HepG2 (cell line): Measurements from ENCODE around the gene THADA. TPM values are rescaled to one million over a fixed set of nuclear protein-coding genes. Genes with fewer than 3 reads are reported as not detected.
A peak's percentile ranks its signal among the peaks of the same experiment; 100 is the strongest.

Experiments used
- CBFB ChIP-seq: sonication (generic); formaldehyde crosslinking; IDR thresholded peaks from 2 replicates; pipeline ENCODE4 v1.4.0; 2020; ENCODE audit warnings: missing genetic modification reagents
- FIP1L1 ChIP-seq: fragments of 200-400 bp; formaldehyde crosslinking; IDR thresholded peaks from 2 replicates; pipeline ENCODE4 v1.6.1; 2018; ENCODE audit warnings: low read depth, mild to moderate bottlenecking, low read length, moderate library complexity, borderline replicate concordance; ENCODE audit not compliant: insufficient read depth
- PHB2 ChIP-seq: fragments of 450-650 bp; IDR thresholded peaks from 2 replicates; pipeline ENCODE4 v1.6.1; 2018; ENCODE audit not compliant: partially characterized antibody
- POLR2AphosphoS5 ChIP-seq: IDR thresholded peaks from 2 replicates; pipeline ENCODE4 v1.6.1; 2012; ENCODE audit warnings: low read depth, low read length
- SP2 ChIP-seq: sonication (generic); formaldehyde crosslinking; IDR thresholded peaks from 2 replicates; pipeline ENCODE4 v1.5.1; 2020; ENCODE audit warnings: mild to moderate bottlenecking, missing genetic modification reagents
- ZNF670 ChIP-seq: sonication (generic); formaldehyde crosslinking; IDR thresholded peaks from 2 replicates; pipeline ENCODE4 v1.8.0; 2022; ENCODE audit warnings: mild to moderate bottlenecking, missing genetic modification reagents, borderline replicate concordance
- polyA plus RNA-seq, 8 experiments: library from polyadenylated mRNA; depleted of rRNA in 3 of 8; stranded (reverse) in 7 of 8; unstranded in 1 of 8; fragments of >200 nt; fragmentation: Illumina TruSeq in 4 of 8; extraction: Trizol in 4 of 8; gene quantifications; 2 replicates each; pipeline versions ENCODE4 v1.2.1 to v1.2.3, GENCODE V29; 2011 to 2016; ENCODE audit warnings: low read depth in 4 of 8, missing spikeins in 1 of 8, mixed read lengths in 1 of 8; ENCODE audit not compliant: insufficient read depth in 1 of 8
- total RNA-seq, 5 experiments: library from RNA; depleted of rRNA; stranded (reverse); fragments of >200 nt; fragmentation: Illumina TruSeq; extraction: Trizol; gene quantifications; 2 replicates each; pipeline ENCODE4 v1.2.3, GENCODE V29; 2016; ENCODE audit warnings: low read depth in 1 of 5
- TF ChIP-seq, protein P1 (sequence below): sonication (generic); formaldehyde crosslinking; IDR thresholded peaks from 2 replicates; pipeline ENCODE4 v1.4.0; 2020; ENCODE audit warnings: missing genetic modification reagents, borderline replicate concordance
- TF ChIP-seq, protein P2 (sequence below): sonication (generic); formaldehyde crosslinking; IDR thresholded peaks from 2 replicates; pipeline ENCODE4 v1.4.0; 2020; ENCODE audit warnings: missing genetic modification reagents
- TF ChIP-seq, protein P3 (sequence below): IDR thresholded peaks from 2 replicates; pipeline ENCODE4 v1.4.0; 2020; ENCODE audit warnings: mild to moderate bottlenecking, missing genetic modification reagents
- TF ChIP-seq, protein P4 (sequence below): sonication (generic); formaldehyde crosslinking; IDR thresholded peaks from 2 replicates; pipeline ENCODE4 v1.8.0; 2022; ENCODE audit warnings: mild to moderate bottlenecking, missing genetic modification reagents; ENCODE audit not compliant: insufficient replicate concordance
- TF ChIP-seq, protein P5 (sequence below), 2 experiments: sonication (generic) in 1 of 2; formaldehyde crosslinking in 1 of 2; IDR thresholded peaks; 2 replicates each; pipeline versions ENCODE4 v1.4.0 to v1.6.1; 2018 to 2020; ENCODE audit warnings: missing genetic modification reagents in 2 of 2, borderline replicate concordance in 1 of 2, low read depth in 1 of 2, mild to moderate bottlenecking in 1 of 2, missing biosample characterization in 1 of 2

The THADA gene
- total and polyA plus RNA-seq, 2 of the 13 experiments (the other 11 are each of a cell fraction or from before 2014, with no cell fraction given) = 12.7 to 21.7 TPM

DNA sequence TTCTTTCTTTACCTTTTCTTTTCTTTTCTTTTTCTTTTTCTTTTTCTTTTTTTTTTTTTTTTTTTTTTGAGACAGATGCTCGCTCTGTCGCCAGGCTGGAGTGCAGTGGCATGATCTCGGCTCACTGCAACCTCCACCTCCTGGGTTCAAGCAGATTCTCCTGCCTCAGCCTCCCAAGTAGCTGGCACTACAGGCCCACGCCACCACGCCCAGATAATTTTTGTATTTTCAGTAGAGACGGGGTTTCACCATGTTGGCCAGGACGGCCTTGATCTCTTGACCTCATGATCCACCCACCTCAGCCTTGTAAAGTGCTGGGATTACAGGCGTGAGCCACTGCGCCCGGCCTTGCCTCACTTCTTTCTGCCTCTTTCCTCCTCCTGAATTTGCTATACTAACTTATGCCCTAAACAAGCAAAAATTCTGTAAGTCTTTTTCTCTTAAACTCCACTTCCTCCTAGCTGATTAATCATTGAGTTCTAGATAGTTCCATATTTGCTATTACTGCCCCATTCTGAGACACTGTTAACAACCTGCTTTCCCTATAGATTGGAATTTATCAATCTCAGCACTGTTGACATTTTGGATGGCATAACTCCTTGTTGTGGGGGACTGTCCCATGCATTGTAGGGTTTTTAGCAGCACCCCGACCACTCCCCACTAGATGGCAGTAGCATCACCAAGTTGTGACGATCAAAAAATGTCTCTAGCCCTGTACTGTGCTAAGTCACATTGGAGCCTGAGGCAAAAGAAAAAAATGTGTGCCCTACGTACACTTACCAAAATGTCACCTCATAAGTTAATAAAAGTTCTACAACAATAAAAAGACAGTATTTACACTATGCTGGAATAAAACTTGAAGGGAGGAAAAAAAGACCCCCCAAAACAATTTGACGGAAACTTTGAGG is 16.4 kb upstream of the THADA start (continued):
- TF ChIP-seq, protein P1, sequence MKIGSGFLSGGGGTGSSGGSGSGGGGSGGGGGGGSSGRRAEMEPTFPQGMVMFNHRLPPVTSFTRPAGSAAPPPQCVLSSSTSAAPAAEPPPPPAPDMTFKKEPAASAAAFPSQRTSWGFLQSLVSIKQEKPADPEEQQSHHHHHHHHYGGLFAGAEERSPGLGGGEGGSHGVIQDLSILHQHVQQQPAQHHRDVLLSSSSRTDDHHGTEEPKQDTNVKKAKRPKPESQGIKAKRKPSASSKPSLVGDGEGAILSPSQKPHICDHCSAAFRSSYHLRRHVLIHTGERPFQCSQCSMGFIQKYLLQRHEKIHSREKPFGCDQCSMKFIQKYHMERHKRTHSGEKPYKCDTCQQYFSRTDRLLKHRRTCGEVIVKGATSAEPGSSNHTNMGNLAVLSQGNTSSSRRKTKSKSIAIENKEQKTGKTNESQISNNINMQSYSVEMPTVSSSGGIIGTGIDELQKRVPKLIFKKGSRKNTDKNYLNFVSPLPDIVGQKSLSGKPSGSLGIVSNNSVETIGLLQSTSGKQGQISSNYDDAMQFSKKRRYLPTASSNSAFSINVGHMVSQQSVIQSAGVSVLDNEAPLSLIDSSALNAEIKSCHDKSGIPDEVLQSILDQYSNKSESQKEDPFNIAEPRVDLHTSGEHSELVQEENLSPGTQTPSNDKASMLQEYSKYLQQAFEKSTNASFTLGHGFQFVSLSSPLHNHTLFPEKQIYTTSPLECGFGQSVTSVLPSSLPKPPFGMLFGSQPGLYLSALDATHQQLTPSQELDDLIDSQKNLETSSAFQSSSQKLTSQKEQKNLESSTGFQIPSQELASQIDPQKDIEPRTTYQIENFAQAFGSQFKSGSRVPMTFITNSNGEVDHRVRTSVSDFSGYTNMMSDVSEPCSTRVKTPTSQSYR (CRISPR knock-in tag) = no peak
- TF ChIP-seq, protein P2, sequence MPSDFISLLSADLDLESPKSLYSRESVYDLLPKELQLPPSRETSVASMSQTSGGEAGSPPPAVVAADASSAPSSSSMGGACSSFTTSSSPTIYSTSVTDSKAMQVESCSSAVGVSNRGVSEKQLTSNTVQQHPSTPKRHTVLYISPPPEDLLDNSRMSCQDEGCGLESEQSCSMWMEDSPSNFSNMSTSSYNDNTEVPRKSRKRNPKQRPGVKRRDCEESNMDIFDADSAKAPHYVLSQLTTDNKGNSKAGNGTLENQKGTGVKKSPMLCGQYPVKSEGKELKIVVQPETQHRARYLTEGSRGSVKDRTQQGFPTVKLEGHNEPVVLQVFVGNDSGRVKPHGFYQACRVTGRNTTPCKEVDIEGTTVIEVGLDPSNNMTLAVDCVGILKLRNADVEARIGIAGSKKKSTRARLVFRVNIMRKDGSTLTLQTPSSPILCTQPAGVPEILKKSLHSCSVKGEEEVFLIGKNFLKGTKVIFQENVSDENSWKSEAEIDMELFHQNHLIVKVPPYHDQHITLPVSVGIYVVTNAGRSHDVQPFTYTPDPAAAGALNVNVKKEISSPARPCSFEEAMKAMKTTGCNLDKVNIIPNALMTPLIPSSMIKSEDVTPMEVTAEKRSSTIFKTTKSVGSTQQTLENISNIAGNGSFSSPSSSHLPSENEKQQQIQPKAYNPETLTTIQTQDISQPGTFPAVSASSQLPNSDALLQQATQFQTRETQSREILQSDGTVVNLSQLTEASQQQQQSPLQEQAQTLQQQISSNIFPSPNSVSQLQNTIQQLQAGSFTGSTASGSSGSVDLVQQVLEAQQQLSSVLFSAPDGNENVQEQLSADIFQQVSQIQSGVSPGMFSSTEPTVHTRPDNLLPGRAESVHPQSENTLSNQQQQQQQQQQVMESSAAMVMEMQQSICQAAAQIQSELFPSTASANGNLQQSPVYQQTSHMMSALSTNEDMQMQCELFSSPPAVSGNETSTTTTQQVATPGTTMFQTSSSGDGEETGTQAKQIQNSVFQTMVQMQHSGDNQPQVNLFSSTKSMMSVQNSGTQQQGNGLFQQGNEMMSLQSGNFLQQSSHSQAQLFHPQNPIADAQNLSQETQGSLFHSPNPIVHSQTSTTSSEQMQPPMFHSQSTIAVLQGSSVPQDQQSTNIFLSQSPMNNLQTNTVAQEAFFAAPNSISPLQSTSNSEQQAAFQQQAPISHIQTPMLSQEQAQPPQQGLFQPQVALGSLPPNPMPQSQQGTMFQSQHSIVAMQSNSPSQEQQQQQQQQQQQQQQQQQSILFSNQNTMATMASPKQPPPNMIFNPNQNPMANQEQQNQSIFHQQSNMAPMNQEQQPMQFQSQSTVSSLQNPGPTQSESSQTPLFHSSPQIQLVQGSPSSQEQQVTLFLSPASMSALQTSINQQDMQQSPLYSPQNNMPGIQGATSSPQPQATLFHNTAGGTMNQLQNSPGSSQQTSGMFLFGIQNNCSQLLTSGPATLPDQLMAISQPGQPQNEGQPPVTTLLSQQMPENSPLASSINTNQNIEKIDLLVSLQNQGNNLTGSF (CRISPR knock-in tag) = no peak
- TF ChIP-seq SP2 (CRISPR knock-in tag) = no peak
- no peak for TF ChIP-seq CBFB (CRISPR knock-in tag)
- TF ChIP-seq, protein P3, sequence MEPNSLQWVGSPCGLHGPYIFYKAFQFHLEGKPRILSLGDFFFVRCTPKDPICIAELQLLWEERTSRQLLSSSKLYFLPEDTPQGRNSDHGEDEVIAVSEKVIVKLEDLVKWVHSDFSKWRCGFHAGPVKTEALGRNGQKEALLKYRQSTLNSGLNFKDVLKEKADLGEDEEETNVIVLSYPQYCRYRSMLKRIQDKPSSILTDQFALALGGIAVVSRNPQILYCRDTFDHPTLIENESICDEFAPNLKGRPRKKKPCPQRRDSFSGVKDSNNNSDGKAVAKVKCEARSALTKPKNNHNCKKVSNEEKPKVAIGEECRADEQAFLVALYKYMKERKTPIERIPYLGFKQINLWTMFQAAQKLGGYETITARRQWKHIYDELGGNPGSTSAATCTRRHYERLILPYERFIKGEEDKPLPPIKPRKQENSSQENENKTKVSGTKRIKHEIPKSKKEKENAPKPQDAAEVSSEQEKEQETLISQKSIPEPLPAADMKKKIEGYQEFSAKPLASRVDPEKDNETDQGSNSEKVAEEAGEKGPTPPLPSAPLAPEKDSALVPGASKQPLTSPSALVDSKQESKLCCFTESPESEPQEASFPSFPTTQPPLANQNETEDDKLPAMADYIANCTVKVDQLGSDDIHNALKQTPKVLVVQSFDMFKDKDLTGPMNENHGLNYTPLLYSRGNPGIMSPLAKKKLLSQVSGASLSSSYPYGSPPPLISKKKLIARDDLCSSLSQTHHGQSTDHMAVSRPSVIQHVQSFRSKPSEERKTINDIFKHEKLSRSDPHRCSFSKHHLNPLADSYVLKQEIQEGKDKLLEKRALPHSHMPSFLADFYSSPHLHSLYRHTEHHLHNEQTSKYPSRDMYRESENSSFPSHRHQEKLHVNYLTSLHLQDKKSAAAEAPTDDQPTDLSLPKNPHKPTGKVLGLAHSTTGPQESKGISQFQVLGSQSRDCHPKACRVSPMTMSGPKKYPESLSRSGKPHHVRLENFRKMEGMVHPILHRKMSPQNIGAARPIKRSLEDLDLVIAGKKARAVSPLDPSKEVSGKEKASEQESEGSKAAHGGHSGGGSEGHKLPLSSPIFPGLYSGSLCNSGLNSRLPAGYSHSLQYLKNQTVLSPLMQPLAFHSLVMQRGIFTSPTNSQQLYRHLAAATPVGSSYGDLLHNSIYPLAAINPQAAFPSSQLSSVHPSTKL (CRISPR knock-in tag) = peak; percentile 54
- TF ChIP-seq FIP1L1 = no peak
- TF ChIP-seq, protein P4, sequence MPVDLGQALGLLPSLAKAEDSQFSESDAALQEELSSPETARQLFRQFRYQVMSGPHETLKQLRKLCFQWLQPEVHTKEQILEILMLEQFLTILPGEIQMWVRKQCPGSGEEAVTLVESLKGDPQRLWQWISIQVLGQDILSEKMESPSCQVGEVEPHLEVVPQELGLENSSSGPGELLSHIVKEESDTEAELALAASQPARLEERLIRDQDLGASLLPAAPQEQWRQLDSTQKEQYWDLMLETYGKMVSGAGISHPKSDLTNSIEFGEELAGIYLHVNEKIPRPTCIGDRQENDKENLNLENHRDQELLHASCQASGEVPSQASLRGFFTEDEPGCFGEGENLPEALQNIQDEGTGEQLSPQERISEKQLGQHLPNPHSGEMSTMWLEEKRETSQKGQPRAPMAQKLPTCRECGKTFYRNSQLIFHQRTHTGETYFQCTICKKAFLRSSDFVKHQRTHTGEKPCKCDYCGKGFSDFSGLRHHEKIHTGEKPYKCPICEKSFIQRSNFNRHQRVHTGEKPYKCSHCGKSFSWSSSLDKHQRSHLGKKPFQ (CRISPR knock-in tag) = no peak
- TF ChIP-seq PHB2 = no peak
- TF ChIP-seq, protein P5, sequence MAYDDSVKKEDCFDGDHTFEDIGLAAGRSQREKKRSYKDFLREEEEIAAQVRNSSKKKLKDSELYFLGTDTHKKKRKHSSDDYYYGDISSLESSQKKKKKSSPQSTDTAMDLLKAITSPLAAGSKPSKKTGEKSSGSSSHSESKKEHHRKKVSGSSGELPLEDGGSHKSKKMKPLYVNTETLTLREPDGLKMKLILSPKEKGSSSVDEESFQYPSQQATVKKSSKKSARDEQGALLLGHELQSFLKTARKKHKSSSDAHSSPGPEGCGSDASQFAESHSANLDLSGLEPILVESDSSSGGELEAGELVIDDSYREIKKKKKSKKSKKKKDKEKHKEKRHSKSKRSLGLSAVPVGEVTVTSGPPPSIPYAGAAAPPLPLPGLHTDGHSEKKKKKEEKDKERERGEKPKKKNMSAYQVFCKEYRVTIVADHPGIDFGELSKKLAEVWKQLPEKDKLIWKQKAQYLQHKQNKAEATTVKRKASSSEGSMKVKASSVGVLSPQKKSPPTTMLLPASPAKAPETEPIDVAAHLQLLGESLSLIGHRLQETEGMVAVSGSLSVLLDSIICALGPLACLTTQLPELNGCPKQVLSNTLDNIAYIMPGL (CRISPR knock-in tag; IDR thresholded peaks at IDR 0.05; ENCODE audit: borderline replicate concordance in 1 of 2, low read depth in 1 of 2) = peak; percentile 67 to 79
- TF ChIP-seq ZNF670 (CRISPR knock-in tag) = no peak
- TF ChIP-seq POLR2AphosphoS5 = no peak
